A673 (cell line): ENCODE results near the gene PALS1. TPM values are rescaled to one million over a fixed set of nuclear protein-coding genes. Genes with fewer than 3 reads are reported as not detected.

Experiments
- BruUV-seq: library from RNA; stranded (reverse); fragments of 400-500 nt; replicated peaks from 2 replicates; lab custom pipeline; 2021; lab: Mats Ljungman, UMichigan
- CTCF ChIA-PET: fragments of 300-600 bp; sonication (Branson Sonifier 250); formaldehyde crosslinking; loops from one replicate; lab custom pipeline; 2022; ENCODE audit warnings: antibody characterized with exemption; lab: Charles Lee
- POLR2A ChIA-PET: fragments of 300-600 bp; sonication (Branson Sonifier 250); formaldehyde crosslinking; loops from one replicate; lab custom pipeline; 2022; ENCODE audit warnings: antibody characterized with exemption; ENCODE audit not compliant: low non-redundant PET; lab: Charles Lee
- DNase-seq: peaks from one replicate; pipeline ENCODE4 v3.0.0-alpha.2; 2015; ENCODE audit warnings: low spot score
- H3K27ac ChIP-seq: fragments of 200-600 bp; sonication (generic); 2 replicates; pipeline ENCODE4 v1.5.1; 2016; ENCODE audit warnings: mixed run types, low read depth, mild to moderate bottlenecking, mixed read lengths, antibody characterized with exemption, low read length; ENCODE audit not compliant: poor library complexity, severe bottlenecking
- H3K27me3 ChIP-seq: fragments of 200-600 bp; sonication (generic); replicated peaks from 2 replicates; pipeline ENCODE4 v1.6.1; 2017; ENCODE audit warnings: mixed run types, low read depth, mild to moderate bottlenecking, mixed read lengths, antibody characterized with exemption, low read length; ENCODE audit not compliant: insufficient read depth, poor library complexity
- H3K36me3 ChIP-seq: fragments of 200-600 bp; sonication (generic); 2 replicates; pipeline ENCODE4 v1.6.1; 2016; ENCODE audit warnings: mixed run types, mild to moderate bottlenecking, mixed read lengths, antibody characterized with exemption, low read length; ENCODE audit not compliant: insufficient read depth, poor library complexity, severe bottlenecking
- H3K4me1 ChIP-seq: fragments of 200-600 bp; sonication (generic); 2 replicates; pipeline ENCODE4 v1.6.1; 2017; ENCODE audit warnings: mixed run types, mild to moderate bottlenecking, mixed read lengths, antibody characterized with exemption, low read length; ENCODE audit not compliant: insufficient read depth, poor library complexity, severe bottlenecking
- H3K4me3 ChIP-seq: fragments of 200-600 bp; sonication (generic); 2 replicates; pipeline ENCODE4 v1.5.1; 2016; ENCODE audit warnings: low read depth, mixed run types, mild to moderate bottlenecking, mixed read lengths, low read length; ENCODE audit not compliant: poor library complexity, severe bottlenecking
- H3K9me3 ChIP-seq: fragments of 200-600 bp; sonication (generic); 2 replicates; pipeline ENCODE4 v1.6.1; 2016; ENCODE audit warnings: mixed run types, low read depth, mild to moderate bottlenecking, mixed read lengths, antibody characterized with exemption, low read length; ENCODE audit not compliant: poor library complexity, severe bottlenecking
- EZH2 ChIP-seq: fragments of 200-600 bp; sonication (generic); IDR thresholded peaks from 2 replicates; pipeline ENCODE4 v1.6.1; 2017; ENCODE audit warnings: borderline replicate concordance, low read depth, mild to moderate bottlenecking, mixed read lengths, antibody characterized with exemption, low read length; ENCODE audit not compliant: poor library complexity, severe bottlenecking
- intact Hi-C: fragments of 100-400 bp; cut with micrococcal nuclease; formaldehyde crosslinking; loops from one replicate; pipeline ENCODE4 v1.10.0; 2022; ENCODE audit not compliant: unreplicated experiment
- total RNA-seq: library from RNA; stranded (reverse); gene quantifications from 2 replicates; pipeline ENCODE4 v1.2.3, GENCODE V29; 2021
- TF ChIP-seq, protein P1 (sequence below): fragments of 300-800, 200-600 bp; sonication (generic); conservative IDR thresholded peaks from 2 replicates; pipeline ENCODE4 v1.5.1; 2017; ENCODE audit warnings: low read depth, mild to moderate bottlenecking, antibody characterized with exemption, low read length, moderate library complexity, mixed read lengths

The PALS1 gene
- total RNA-seq, 1 experiment from 2014 or later: 112 TPM

DNA sequence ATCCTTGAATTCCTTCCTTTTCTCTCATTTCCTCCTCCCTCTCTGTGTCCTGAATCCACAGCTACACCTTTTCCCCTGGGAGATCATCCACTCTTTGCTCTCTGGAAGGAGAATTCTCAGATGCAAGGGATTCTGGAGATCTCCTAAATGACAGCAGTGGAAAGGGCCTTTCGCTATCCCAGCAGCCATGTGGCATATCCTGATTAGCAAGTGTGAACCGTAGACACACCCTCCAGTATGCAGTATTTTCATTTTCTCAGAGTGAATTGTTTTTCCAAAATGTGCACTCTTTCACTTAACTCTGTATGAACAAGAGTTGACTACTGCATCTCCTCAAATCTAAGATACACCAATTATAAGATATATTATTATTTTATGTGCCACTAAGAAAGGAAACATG, 46.0 kb upstream of the PALS1 start:
- CTCF ChIA-PET: no interaction called here
- no peaks in the 10 kb centered on the region for H3K9me3 ChIP-seq
- H3K36me3 ChIP-seq: no peaks in the 10 kb centered on the region
- H3K27me3 ChIP-seq: no peaks in the 10 kb centered on the region
- no TSS peak for BruUV-seq
- H3K4me1 ChIP-seq: no peaks in the 10 kb centered on the region
- DNase-seq: no peak
- POLR2A ChIA-PET: no interaction called here
- intact Hi-C loops: no loop called here
- H3K4me3 ChIP-seq: no peak overlapping the region
- H3K27ac ChIP-seq: peak overlapping the region; percentile 34
- TF ChIP-seq, protein P1, sequence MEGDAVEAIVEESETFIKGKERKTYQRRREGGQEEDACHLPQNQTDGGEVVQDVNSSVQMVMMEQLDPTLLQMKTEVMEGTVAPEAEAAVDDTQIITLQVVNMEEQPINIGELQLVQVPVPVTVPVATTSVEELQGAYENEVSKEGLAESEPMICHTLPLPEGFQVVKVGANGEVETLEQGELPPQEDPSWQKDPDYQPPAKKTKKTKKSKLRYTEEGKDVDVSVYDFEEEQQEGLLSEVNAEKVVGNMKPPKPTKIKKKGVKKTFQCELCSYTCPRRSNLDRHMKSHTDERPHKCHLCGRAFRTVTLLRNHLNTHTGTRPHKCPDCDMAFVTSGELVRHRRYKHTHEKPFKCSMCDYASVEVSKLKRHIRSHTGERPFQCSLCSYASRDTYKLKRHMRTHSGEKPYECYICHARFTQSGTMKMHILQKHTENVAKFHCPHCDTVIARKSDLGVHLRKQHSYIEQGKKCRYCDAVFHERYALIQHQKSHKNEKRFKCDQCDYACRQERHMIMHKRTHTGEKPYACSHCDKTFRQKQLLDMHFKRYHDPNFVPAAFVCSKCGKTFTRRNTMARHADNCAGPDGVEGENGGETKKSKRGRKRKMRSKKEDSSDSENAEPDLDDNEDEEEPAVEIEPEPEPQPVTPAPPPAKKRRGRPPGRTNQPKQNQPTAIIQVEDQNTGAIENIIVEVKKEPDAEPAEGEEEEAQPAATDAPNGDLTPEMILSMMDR: no peak
- TF ChIP-seq EZH2: no peak

DNA sequence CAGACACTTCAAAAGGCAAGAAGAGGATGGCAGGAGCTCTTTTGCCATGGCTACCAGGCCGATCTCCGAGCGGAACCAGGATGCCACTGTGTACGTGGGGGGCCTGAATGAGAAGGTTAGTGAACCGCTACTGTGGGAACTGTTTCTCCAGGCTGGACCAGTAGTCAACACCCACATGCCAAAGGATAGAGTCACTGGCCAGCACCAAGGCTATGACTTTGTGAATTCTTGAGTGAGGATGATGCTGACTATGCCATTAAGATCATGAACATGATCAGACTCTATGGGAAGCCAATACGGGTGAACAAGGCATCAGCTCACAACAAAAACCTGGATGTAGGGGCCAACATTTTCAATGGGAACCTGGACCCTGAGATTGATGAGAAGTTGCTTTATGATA, 42.2 kb upstream of the PALS1 start:
- H3K9me3 ChIP-seq: no peaks in the 10 kb centered on the region
- no peaks in the 10 kb centered on the region for H3K36me3 ChIP-seq
- no peaks in the 10 kb centered on the region for H3K4me1 ChIP-seq
- H3K4me3 ChIP-seq: no peak overlapping the region
- no peak for DNase-seq
- TF ChIP-seq, protein P1: no peak
- no peak for TF ChIP-seq EZH2
- no TSS peak for BruUV-seq
- H3K27ac ChIP-seq: no peak overlapping the region
- POLR2A ChIA-PET: no interaction called here
- intact Hi-C loops: no loop called here
- CTCF ChIA-PET: no interaction called here
- no peaks in the 10 kb centered on the region for H3K27me3 ChIP-seq

- Histone ChIP-seq H3K4me3 (no peak overlapping the region), H3K4me1 (no peaks in the 10 kb centered on the region), H3K27ac (no peak overlapping the region), H3K9me3 (no peaks in the 10 kb centered on the region), H3K27me3 (no peaks in the 10 kb centered on the region), H3K36me3 (no peaks in the 10 kb centered on the region)
- ChIA-PET POLR2A (no interaction called here), CTCF (no interaction called here)
- TF ChIP-seq, protein P1: no peak
- TF ChIP-seq EZH2: no peak
- BruUV-seq: no TSS peak
- intact Hi-C loops: no loop called here
- DNase-seq: no peak
Measured at GRCh38 chr14:67207810-67208209, 33.4 kb upstream of the PALS1 start.
